NCI-H2196 (cell line): ENCODE data around the gene IL22RA1.

Experiments used
- DNase-seq: peaks from one replicate; lab custom pipeline; 2025; ENCODE audit not compliant: unreplicated experiment; lab: John Stamatoyannopoulos, UW

The IL22RA1 gene

DNA sequence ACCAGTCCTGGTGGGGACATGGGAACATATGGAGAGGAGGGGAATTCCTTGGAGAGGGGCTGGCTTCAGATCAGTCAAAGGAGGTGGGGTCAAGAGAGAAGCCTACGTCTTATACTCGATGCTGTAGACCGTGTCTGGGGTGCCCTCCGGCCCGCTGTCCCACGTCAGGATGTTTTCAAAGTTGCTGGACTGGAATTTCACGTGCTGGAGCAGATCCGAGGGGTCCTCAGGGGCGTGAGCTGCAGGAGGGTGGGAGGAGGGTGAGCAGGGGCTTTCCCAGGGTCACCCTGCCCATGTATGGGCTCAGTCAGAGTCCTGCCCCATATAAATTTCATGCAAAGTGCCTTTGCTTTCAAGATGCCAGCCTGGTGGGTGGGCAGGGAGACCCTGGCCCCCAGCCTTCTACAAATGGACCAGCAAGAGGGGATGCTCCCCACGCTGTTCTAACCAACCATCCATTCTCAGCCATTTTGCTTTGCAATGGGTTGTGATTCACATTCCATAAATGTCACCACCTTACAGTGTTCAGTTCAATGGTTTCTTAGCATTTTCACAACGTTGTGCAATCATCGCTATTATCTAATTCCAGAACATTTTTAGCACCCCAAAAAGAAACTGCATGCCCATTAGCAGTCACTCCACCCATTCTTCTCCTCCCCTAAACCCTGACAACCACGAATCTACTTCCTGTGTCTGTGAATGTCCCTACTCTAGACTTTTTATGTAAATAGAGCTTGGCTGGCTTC, 4.3 kb downstream of the IL22RA1 start:
- no peak for DNase-seq

DNA sequence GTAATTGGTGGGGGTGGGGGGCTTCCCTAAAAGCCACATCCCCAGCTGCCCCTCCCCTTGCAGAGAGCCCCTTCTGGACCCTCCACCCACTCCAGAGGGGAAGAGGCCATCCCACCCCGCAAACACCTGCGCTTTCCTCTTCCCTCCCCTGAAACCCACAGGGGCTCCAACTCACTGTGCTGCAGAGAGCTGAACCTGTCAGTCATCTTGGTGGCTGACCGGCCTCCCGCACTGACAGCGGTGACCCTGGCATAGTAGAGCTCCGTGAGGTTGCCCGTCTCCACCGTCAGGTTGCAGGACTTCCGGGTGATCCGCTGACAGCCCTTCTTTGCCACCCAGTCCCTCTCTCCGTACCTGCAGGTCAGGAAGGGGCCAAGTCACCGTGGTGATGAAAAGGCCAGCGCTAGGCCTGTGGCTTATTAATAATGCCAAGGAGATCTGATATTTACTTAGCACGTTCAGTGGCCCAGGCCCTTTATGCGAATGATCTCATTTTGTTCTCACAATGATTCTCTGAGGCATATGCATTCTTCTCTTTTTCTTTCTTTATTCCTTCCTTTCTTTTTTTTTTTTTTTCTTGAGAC, 5.9 kb downstream of the IL22RA1 start:
- DNase-seq: peak; percentile 20

DNA sequence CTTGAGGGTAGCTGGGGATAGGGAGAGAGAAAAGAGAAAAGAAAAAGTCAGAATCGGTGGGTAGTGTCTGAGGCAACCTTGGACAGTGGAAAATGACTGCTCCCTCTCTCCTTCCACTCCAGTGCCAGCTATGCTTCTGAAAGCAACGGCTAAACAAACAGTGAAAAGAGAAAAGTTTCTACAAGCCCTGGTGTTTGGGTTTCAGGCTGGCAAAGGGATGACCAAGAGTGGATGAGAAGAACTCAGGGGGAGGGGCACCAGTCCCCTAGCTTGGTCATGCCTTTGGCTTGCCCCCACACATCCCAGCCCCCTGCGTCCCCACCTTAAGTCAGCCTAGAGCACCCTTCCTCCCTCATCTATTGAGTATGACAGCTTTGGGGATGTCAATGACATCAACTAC, 8.6 kb downstream of the IL22RA1 start:
- no peak for DNase-seq

GRCh38 chr1:24133819-24134218, 9.1 kb downstream of the IL22RA1 start:
- DNase-seq: no peak

GRCh38 chr1:24130385-24130784, 12.6 kb downstream of the IL22RA1 start:
- no peak for DNase-seq

- no peak for DNase-seq
These were observed 15.1 kb downstream of the IL22RA1 start for GRCh38 chr1:24127801-24128363.

- no peak for DNase-seq
These were observed 15.7 kb downstream of the IL22RA1 start for GRCh38 chr1:24127134-24127800.

- DNase-seq: no peak
These were observed 16.3 kb downstream of the IL22RA1 start for GRCh38 chr1:24126672-24127023.

DNA sequence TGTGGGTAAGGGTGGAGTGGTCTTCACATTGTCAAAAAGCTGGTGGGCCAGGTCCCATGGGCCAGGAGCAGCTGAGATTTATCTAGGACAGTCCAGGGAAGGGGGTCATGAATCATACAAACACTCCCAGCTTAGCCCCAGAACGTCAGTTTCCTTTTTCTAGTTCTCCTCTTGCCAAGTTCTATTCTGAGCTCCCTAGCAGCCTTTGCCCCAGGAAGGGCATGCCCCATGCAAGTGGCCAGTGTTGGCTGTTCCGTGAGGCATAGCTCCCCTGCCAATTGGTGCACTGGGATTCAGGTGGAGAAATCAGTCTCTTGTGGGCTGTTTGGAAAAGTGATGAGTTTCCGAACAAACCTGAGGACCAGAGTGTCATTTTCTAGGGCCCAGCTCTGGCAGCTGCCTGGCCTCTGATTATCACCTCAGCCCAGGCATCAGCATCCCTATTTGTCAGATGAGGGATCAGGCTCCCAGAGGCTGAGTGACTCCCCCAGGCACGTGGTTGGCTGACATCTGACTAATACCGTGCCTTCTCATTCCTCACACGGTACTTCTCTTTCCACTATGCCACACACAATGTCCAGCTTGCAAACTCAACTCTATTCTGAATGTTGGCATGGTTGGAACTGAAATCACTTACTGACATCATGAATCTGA, 16.8 kb downstream of the IL22RA1 start:
- no peak for DNase-seq

GRCh38 chr1:24125456-24125855, 17.5 kb downstream of the IL22RA1 start:
- DNase-seq: no peak

GRCh38 chr1:24124980-24125379, 18.0 kb downstream of the IL22RA1 start:
- no peak for DNase-seq

GRCh38 chr1:24123611-24124010, 19.3 kb downstream of the IL22RA1 start:
- DNase-seq: no peak

DNA sequence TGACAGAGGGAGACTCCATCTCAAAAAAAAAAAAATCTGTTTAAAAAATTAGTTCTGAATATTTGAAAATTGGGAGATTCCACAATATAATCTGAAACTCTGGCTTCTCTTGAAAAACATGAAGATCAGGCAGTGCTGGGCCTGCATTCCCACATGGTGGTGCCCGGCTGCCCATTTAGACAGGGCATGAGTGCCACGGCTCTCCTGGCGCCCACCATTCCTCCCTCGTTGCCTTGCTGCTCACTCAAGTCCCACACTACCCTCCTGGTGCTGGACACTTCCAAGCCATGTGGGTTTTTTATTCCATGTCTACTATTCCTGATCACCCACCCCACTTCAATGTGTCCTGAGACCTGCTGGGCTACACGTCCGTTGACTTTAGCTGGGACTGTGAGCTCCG, 20.2 kb downstream of the IL22RA1 start:
- DNase-seq: no peak

GRCh38 chr1:24121406-24121805, 21.5 kb downstream of the IL22RA1 start:
- no peak for DNase-seq

GRCh38 chr1:24120965-24121364, 22.0 kb downstream of the IL22RA1 start:
- DNase-seq: no peak

GRCh38 chr1:24119859-24120756, 22.8 kb downstream of the IL22RA1 start:
- DNase-seq: no peak

DNA sequence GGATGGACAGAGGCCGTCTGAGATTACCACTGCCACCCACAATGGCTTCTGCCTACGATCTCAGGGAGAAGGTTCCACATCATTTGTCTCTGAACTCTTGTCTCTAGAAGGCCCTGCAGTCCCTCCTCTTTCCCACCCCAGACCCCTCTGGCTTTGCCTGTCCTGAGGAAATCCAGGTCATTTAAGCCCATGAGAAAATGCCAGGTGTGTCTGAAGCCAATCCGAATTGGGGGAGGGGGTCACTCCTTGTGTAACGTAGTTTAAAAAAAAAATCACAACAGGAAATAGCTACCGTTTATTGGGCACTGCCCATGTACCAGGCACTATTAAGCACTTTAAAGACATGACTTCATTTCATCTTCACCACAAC, 23.5 kb downstream of the IL22RA1 start:
- DNase-seq: no peak

- DNase-seq: no peak
These were observed 24.3 kb downstream of the IL22RA1 start for GRCh38 chr1:24118410-24119242.

GRCh38 chr1:24117722-24118409, 25.1 kb downstream of the IL22RA1 start:
- DNase-seq: no peak
